Endothelial cell of umbilical vein (primary cell): ENCODE measurements around the gene SLCO3A1. TPM values are rescaled to one million over a fixed set of nuclear protein-coding genes. Genes with fewer than 3 reads are reported as not detected.

Experiments used
- BruUV-seq: library from RNA; stranded (reverse); fragments of 400-500 nt; replicated peaks from 2 replicates; lab custom pipeline; 2021; lab: Mats Ljungman, UMichigan
- CTCF ChIA-PET: fragments of 300-600, 350-600 bp; sonication (Branson Sonifier 250); formaldehyde crosslinking; loops from one replicate; lab custom pipeline; 2021; ENCODE audit warnings: antibody characterized with exemption, inconsistent platforms; lab: Charles Lee
- POLR2A ChIA-PET: fragments of 300-600, 350-600 bp; sonication (Branson Sonifier 250); formaldehyde crosslinking; loops from one replicate; lab custom pipeline; 2021; ENCODE audit warnings: antibody characterized with exemption, inconsistent platforms; lab: Charles Lee
- DNase-seq: peaks from one replicate; pipeline ENCODE4 v3.0.0-alpha.2; 2011; ENCODE audit warnings: low read depth, low spot score
- FAIRE-seq: peaks from 2 replicates; lab custom pipeline; 2011; peaks lifted over from hg19 to GRCh38; lab: Jason Lieb, UNC
- H2AFZ ChIP-seq: 2 replicates; pipeline ENCODE4 v1.6.0; 2012; ENCODE audit warnings: low read depth, low read length, control low read depth, inconsistent platforms
- H3K27ac ChIP-seq: 2 replicates; pipeline ENCODE4 v1.5.1; 2011; ENCODE audit warnings: low read depth, mild to moderate bottlenecking, control low read depth, low read length, moderate library complexity; ENCODE audit not compliant: insufficient read depth
- H3K27me3 ChIP-seq, 2 experiments: 2 replicates each; pipeline versions ENCODE4 v1.6.0 to v1.6.1; 2011; ENCODE audit warnings: low read length in 2 of 2, mixed read lengths in 1 of 2; ENCODE audit not compliant: control insufficient read depth in 2 of 2, insufficient read depth in 2 of 2
- H3K36me3 ChIP-seq, 2 experiments: 2 replicates in 1 of 2; 3 replicates in 1 of 2; pipeline ENCODE4 v1.5.1; 2011; ENCODE audit warnings: low read length in 2 of 2, mild to moderate bottlenecking in 1 of 2, moderate library complexity in 1 of 2; ENCODE audit not compliant: control insufficient read depth in 2 of 2, insufficient read depth in 2 of 2; ENCODE audit errors: extremely low read depth in 1 of 2
- H3K4me1 ChIP-seq: 3 replicates; pipeline ENCODE4 v1.5.1; 2011; ENCODE audit warnings: mild to moderate bottlenecking, low read length; ENCODE audit not compliant: control insufficient read depth, insufficient read depth; ENCODE audit errors: extremely low read depth
- H3K4me2 ChIP-seq: 2 replicates; pipeline ENCODE4 v1.6.1; 2011; ENCODE audit warnings: low read length, control low read depth, mixed read lengths; ENCODE audit not compliant: insufficient read depth
- H3K4me3 ChIP-seq, 3 experiments: fragments of 200-600 bp in 1 of 3; sonication (generic), shearing (Covaris generic) in 1 of 3; replicated peaks in 1 of 3; 2 replicates each; pipeline ENCODE4 v1.5.1; 2011 to 2016; ENCODE audit warnings: control low read depth in 3 of 3, low read length in 3 of 3, mild to moderate bottlenecking in 2 of 3, inconsistent platforms in 1 of 3, low read depth in 1 of 3, moderate library complexity in 1 of 3; ENCODE audit not compliant: insufficient read depth in 1 of 3
- H3K79me2 ChIP-seq: 2 replicates; pipeline ENCODE4 v1.6.0; 2012; ENCODE audit warnings: low read length, inconsistent platforms; ENCODE audit not compliant: control insufficient read depth, insufficient read depth
- H3K9ac ChIP-seq: replicated peaks from 2 replicates; pipeline ENCODE3; 2011; ENCODE audit warnings: low read length, control low read depth; ENCODE audit not compliant: insufficient read depth; ENCODE audit errors: extremely low read depth
- H3K9me1 ChIP-seq: replicated peaks from 3 replicates; pipeline ENCODE4 v1.6.0; 2011; ENCODE audit warnings: mild to moderate bottlenecking, low read length; ENCODE audit not compliant: control insufficient read depth, insufficient read depth; ENCODE audit errors: extremely low read depth
- H3K9me3 ChIP-seq: replicated peaks from 2 replicates; pipeline ENCODE4 v1.5.1; 2012; ENCODE audit warnings: low read length, inconsistent platforms; ENCODE audit not compliant: control insufficient read depth, insufficient read depth
- H4K20me1 ChIP-seq: replicated peaks from 2 replicates; pipeline ENCODE3; 2011; ENCODE audit warnings: mild to moderate bottlenecking, low read length; ENCODE audit not compliant: control insufficient read depth, insufficient read depth; ENCODE audit errors: extremely low read depth
- CTCF ChIP-seq, 2 donors: IDR thresholded peaks; 1 replicate in 1 of 2; 2 replicates in 1 of 2; pipeline ENCODE4 v1.5.1; 2011; ENCODE audit warnings: low read length in 2 of 2, mild to moderate bottlenecking in 2 of 2, moderate library complexity in 2 of 2, control low read depth in 1 of 2, inconsistent platforms in 1 of 2, low read depth in 1 of 2; ENCODE audit not compliant: insufficient read depth in 1 of 2; ENCODE audit errors: extremely low read depth in 1 of 2
- EZH2 ChIP-seq: IDR thresholded peaks from 2 replicates; pipeline ENCODE4 v1.6.1; 2012; ENCODE audit warnings: borderline replicate concordance, low read depth, mild to moderate bottlenecking, moderate library complexity, low read length, inconsistent platforms; ENCODE audit not compliant: severe bottlenecking
- FOS ChIP-seq: IDR thresholded peaks from 2 replicates; pipeline ENCODE4 v1.6.1; 2011; ENCODE audit warnings: mild to moderate bottlenecking, low read length, moderate library complexity, borderline replicate concordance; ENCODE audit not compliant: insufficient read depth
- GATA2 ChIP-seq: IDR thresholded peaks from 2 replicates; pipeline ENCODE4 v1.7.0; 2011; ENCODE audit warnings: low read depth, mild to moderate bottlenecking, moderate library complexity, mixed read lengths, low read length; ENCODE audit not compliant: insufficient read length, insufficient read depth
- JUN ChIP-seq: IDR thresholded peaks from 2 replicates; pipeline ENCODE4 v1.6.1; 2011; ENCODE audit warnings: borderline replicate concordance, low read depth; ENCODE audit not compliant: insufficient read length, insufficient read depth
- MAX ChIP-seq: IDR thresholded peaks from 2 replicates; pipeline ENCODE4 v1.6.1; 2011; ENCODE audit not compliant: insufficient read depth, insufficient read length
- MYC ChIP-seq: IDR thresholded peaks from one replicate; pipeline ENCODE4 v1.6.1; 2011; ENCODE audit warnings: mild to moderate bottlenecking, low read depth, low read length
- POLR2A ChIP-seq: IDR thresholded peaks from 2 replicates; pipeline ENCODE4 v1.6.1; 2012; ENCODE audit warnings: low read depth, mild to moderate bottlenecking, control low read depth, low read length
- POLR2AphosphoS5 ChIP-seq: IDR thresholded peaks from 2 replicates; pipeline ENCODE4 v1.6.1; 2012; ENCODE audit warnings: low read depth, mild to moderate bottlenecking, control low read depth, low read length, moderate library complexity; ENCODE audit not compliant: insufficient read depth
- dilution Hi-C: fragments of 300-500 bp; cut with MboI; formaldehyde crosslinking; loops from one replicate; pipeline ENCODE4 v1.15.0; 2019; ENCODE audit warnings: low sequenced_read_pairs; ENCODE audit not compliant: extremely low pct_ligation_motif_present
- intact Hi-C: fragments of 100-400 bp; cut with micrococcal nuclease; formaldehyde crosslinking; loops from one replicate; pipeline ENCODE4 v1.10.0; 2022
- polyA plus RNA-seq, 4 experiments: library from polyadenylated mRNA; depleted of rRNA in 3 of 4; stranded (reverse) in 3 of 4; unstranded in 1 of 4; fragments of >200 nt; gene quantifications; 2 replicates each; pipeline versions ENCODE4 v1.2.1 to v1.2.3, GENCODE V29; 2011 to 2012; ENCODE audit warnings: missing spikeins in 1 of 4
- total RNA-seq: library from RNA; stranded (reverse); gene quantifications from 2 replicates; pipeline ENCODE4 v1.2.3, GENCODE V29; 2021

SLCO3A1 gene
- total and polyA plus RNA-seq, 2 donors (not counting 3 experiments of a cell fraction or from before 2014, with no cell fraction given) = 0.88 to 0.92 TPM

- POLR2A ChIA-PET = no interaction called here
- intact Hi-C loops = no loop called here
Measured at GRCh38 chr15:91919014-91919534, 65.6 kb downstream of the SLCO3A1 start.

More at GRCh38 chr15:91919014-91919534, 65.6 kb downstream of the SLCO3A1 start:
- Histone ChIP-seq H3K27me3 (no peaks in the 10 kb centered on the region), H3K4me1 (no peaks in the 10 kb centered on the region), H4K20me1 (no peaks in the 10 kb centered on the region), H3K9ac (no peak overlapping the region), H3K79me2 (no peaks in the 10 kb centered on the region), H3K4me3 (no peak overlapping the region), H2AFZ (no peak overlapping the region), H3K9me3 (peaks cover 4% of the 10 kb centered on the region), H3K4me2 (no peak overlapping the region), H3K9me1 (no peaks in the 10 kb centered on the region), H3K27ac (no peak overlapping the region), H3K36me3 (no peaks in the 10 kb centered on the region)
- TF ChIP-seq MYC (no peak), GATA2 (no peak), POLR2A (no peak), CTCF (IDR thresholded peaks at IDR 0.05; ENCODE audit: extremely low read depth in 1 of 2, insufficient read depth in 1 of 2, low read depth in 1 of 2, low read length in 2 of 2) (no peak), POLR2AphosphoS5 (no peak), EZH2 (no peak), FOS (no peak), MAX (no peak), JUN (no peak)
- DNase-seq = no peak
- CTCF ChIA-PET = no interaction called here
- no TSS peak for BruUV-seq
- dilution Hi-C loops = no loop called here
- no peak for FAIRE-seq
